ENCODE data around the gene ATP2B1.

ATP2B1 gene

GRCh38 chr12:89657066-89657465 is 51.6 kb downstream of the ATP2B1 start:
- no peak for DNase-seq (ENCODE audit: low read depth in 2 of 2)

- DNase-seq (ENCODE audit: low read depth in 2 of 2): no peak
These were observed 52.8 kb downstream of the ATP2B1 start for GRCh38 chr12:89655841-89656240.

GRCh38 chr12:89651192-89651591 is 57.4 kb downstream of the ATP2B1 start:
- DNase-seq (ENCODE audit: low read depth in 2 of 2): no peak

- no peak for DNase-seq (ENCODE audit: low read depth in 2 of 2)
These were observed 58.4 kb downstream of the ATP2B1 start for GRCh38 chr12:89650239-89650638.

- DNase-seq (ENCODE audit: low read depth in 2 of 2): no peak
These were observed 58.8 kb downstream of the ATP2B1 start for GRCh38 chr12:89649820-89650219.

- DNase-seq (ENCODE audit: low read depth in 2 of 2): no peak
These were observed 59.5 kb downstream of the ATP2B1 start for GRCh38 chr12:89649139-89649538.

- DNase-seq (ENCODE audit: low read depth in 2 of 2): no peak
These were observed 60.3 kb downstream of the ATP2B1 start for GRCh38 chr12:89648211-89648930.

- no peak for DNase-seq (ENCODE audit: low read depth in 2 of 2)
These were observed 63.2 kb downstream of the ATP2B1 start for GRCh38 chr12:89645434-89645833.

GRCh38 chr12:89642959-89643358 is 65.7 kb downstream of the ATP2B1 start:
- DNase-seq (ENCODE audit: low read depth in 2 of 2): no peak

GRCh38 chr12:89636776-89637160 is 71.9 kb downstream of the ATP2B1 start:
- no peak for DNase-seq (ENCODE audit: low read depth in 2 of 2)

GRCh38 chr12:89636052-89636775 is 72.4 kb downstream of the ATP2B1 start:
- DNase-seq (ENCODE audit: low read depth in 2 of 2): no peak

- DNase-seq (ENCODE audit: low read depth in 2 of 2): no peak
These were observed 74.1 kb downstream of the ATP2B1 start for GRCh38 chr12:89634508-89634907.

GRCh38 chr12:89632778-89633177 is 75.9 kb downstream of the ATP2B1 start:
- DNase-seq (ENCODE audit: low read depth in 2 of 2): no peak

- DNase-seq (ENCODE audit: low read depth in 2 of 2): no peak
These were observed 86.5 kb downstream of the ATP2B1 start for GRCh38 chr12:89622115-89622514.

- DNase-seq (ENCODE audit: low read depth in 2 of 2): no peak
These were observed 87.1 kb downstream of the ATP2B1 start for GRCh38 chr12:89621521-89621920.

GRCh38 chr12:89619764-89620163 is 88.9 kb downstream of the ATP2B1 start:
- no peak for DNase-seq (ENCODE audit: low read depth in 2 of 2)

GRCh38 chr12:89618113-89618862 is 90.3 kb downstream of the ATP2B1 start:
- no peak for DNase-seq (ENCODE audit: low read depth in 2 of 2)

- DNase-seq (ENCODE audit: low read depth in 2 of 2): no peak
These were observed 98.3 kb downstream of the ATP2B1 start for GRCh38 chr12:89610366-89610765.

GRCh38 chr12:89603678-89604077 is 105.0 kb downstream of the ATP2B1 start:
- DNase-seq (ENCODE audit: low read depth in 2 of 2): no peak

GRCh38 chr12:89597770-89598169 is 110.9 kb downstream of the ATP2B1 start:
- no peak for DNase-seq (ENCODE audit: low read depth in 2 of 2)

GRCh38 chr12:89597210-89597609 is 111.4 kb downstream of the ATP2B1 start:
- no peak for DNase-seq (ENCODE audit: low read depth in 2 of 2)

GRCh38 chr12:89593873-89594272 is 114.8 kb downstream of the ATP2B1 start:
- DNase-seq (ENCODE audit: low read depth in 2 of 2): no peak

GRCh38 chr12:89593233-89593632 is 115.4 kb downstream of the ATP2B1 start:
- no peak for DNase-seq (ENCODE audit: low read depth in 2 of 2)
